GM18870 (cell line): Measurements from ENCODE around the gene DNAJC24.
A peak's percentile ranks its signal among the peaks of the same experiment; 100 is the strongest.
"Not testable (repeated sequence)": the region's sequence is repeated elsewhere in the genome, so short reads cannot be mapped to it uniquely, and the experiment has no call there.

Source experiments
- ATAC-seq: cut with Tn5 transposase; IDR thresholded peaks from one replicate; pipeline ENCODE4 v1.9.1; 2021; ENCODE audit warnings: moderate library complexity; ENCODE audit not compliant: unreplicated experiment

DNAJC24 gene, protein sequence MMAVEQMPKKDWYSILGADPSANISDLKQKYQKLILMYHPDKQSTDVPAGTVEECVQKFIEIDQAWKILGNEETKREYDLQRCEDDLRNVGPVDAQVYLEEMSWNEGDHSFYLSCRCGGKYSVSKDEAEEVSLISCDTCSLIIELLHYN

DNA sequence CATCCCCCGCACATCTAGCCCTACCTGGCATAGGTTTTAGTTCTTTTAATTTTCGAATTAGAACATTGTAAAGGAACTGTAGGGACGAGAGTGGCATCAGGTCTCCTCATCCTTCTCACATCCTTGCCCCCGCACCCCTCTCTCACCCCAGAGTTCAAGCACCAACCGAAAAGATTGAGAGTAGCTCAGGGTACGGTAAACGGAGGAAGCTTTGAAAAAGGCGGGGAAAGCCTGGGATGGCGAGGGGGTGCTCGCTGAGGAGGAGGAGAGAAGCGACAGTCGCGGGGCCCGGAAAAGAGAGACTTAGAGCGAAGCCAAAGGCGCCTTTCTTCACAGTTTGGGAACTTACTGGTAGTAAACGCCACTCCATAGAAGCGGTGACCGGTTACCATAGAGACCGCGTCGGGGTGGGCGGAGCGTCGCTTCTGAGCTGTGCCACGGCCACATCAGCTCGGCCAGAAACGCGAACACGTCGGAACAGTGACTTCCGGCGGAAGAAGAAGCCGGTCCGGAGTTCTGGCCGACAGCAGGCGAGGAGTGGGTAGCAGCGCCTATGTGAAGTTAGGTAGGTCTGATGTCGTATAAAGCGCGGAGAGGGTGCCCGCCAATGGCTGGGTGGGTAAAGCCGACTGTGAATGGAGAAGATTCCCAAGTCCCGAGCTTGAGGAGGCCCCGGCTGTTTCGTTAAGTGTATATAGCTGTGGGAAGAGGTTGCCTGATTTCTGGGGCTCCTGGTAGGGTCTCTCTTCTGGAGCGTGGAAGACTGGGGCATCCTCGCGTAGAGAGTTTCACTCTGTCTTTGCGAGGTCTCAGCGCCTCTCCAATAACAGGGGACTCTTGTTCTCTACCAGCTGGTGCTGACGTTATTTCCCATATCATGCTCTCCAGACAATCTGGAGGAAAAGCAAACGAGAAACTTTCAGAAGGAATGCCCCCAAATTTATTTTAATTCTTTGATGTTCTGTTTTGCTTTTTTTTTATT is at the start of gene DNAJC24, which contains the start of gene DCDC1:
Gene DNAJC24, plus strand, starts transcription at position 513 of the 982 bp plus-strand sequence. CDS start 889 bp downstream, outside the sequence.
Gene DCDC1, minus strand, starts transcription at position 392 of the 982 bp plus-strand sequence. CDS start 41,459 bp downstream, outside the sequence.
- ATAC-seq: peak; percentile 98

DNA sequence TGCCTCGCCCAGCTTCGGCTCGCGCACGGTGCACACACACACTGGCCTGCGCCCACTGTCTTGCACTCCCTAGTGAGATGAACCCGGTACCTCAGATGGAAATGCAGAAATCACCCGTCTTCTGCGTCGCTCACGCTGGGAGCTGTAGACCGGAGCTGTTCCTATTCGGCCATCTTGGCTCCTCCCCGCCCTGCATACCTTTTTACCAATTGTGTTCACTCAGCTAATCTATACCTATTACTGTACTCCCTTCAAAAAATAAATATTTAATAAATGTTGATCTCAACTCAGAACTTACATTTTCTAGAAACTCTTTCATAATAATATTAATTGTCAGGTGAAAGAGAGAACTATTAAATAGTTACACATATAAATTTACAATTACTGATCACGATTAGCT is 48.2 kb upstream of the DNAJC24 start:
- ATAC-seq: not testable (repeated sequence)

DNA sequence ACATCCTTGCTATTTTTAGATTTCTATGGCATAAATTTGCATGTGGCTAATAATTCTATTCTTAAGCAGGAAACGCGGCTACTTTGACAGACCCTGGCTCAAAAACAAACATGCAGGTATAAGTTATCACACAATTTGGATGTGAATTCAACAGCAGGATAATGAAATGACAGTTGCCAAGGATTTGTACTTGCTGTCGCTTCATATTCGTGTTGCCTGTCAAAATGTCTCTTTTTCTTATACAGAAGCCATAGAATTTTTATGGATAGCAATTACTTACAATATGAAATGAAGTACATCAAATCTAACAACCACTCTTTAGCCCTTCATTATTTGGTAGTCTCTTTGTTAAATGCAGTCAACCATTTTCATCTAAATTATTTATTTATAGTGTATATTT is 46.5 kb upstream of the DNAJC24 start:
- no peak for ATAC-seq

DNA sequence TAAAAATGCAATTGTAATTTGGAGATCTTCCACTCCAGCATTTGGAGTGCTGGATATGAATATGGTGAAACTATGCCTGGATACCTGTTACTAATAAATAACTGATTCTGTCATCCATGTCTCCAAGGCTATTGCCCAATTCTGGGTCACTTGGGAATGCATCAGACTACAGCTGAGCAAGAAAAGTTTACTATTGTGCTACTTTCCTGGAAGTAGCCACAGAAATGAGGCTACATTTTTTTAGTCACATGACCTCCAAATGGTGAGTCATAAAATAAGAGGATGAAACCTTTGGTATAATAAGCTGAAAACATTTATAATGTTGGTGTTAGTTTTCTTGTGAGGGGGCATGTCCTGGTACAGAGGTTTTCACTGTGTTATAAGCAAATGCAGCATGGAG is 44.5 kb upstream of the DNAJC24 start:
- ATAC-seq: no peak

DNA sequence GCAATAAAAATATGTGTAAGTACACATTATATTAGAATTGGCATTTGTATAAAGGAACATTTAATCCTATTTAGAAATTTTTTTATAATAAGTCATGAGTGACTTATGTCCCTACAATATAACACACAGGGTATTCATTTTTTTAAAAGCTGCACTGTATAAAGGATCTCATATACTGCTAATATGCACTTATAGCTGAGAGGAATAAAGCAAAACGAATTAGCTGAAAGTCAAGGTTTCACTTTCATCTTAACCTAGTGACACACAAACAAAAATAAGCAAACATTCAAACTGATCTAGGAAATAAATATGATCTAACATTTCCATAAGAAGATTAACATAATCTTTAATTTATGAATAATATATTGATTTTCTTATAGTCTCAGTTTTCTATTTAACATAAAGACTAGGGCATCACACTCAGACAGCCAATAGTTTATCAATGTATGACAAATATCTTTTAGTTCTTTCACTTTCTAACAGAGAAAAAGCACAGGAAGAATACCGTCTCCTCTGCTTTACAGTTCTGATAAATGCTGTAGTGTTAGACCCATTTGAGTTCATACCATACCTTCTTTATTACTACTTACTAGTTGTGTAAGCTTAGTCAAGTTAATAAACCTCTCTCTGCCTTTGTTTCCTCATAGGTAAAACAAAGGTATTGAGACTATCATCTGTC is 43.1 kb upstream of the DNAJC24 start:
- no peak for ATAC-seq

DNA sequence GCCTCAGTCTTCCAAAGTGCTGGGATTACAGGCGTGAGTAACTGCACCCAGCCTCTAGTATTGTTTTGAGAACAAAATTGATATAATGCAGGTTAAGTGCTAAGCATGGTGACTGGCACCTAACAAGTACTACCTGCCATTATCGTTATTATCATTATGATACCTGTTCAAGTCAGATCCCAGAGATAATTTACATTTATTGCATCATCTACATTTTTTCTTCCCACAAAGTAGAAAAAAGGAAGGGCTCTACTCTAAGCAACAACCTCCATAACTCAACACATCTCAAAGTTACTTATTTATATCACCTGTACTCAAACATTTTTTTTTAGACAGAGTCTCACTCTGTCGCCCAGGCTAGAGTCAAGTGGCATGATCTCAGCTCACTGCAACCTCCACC is 42.2 kb upstream of the DNAJC24 start:
- no peak for ATAC-seq

DNA sequence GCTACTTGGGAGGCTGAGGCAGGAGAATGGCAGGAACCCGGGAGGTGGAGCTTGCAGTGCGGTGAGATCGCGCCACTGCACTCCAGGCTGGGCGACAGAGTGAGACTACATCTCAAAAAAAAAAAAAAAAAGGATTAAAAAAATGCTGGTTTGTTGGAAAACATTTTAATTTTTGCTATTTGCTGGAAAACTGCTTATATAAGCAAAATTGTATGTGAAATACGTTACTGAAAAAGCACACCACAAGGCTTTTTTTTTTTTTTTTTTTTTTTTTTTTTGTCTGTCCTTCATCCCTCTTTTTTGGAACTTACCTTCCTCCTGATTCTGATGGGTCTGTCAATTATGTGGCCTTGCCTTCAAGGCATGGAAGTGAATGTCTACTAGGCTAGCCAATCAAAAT is 41.0 kb upstream of the DNAJC24 start:
- no peak for ATAC-seq

DNA sequence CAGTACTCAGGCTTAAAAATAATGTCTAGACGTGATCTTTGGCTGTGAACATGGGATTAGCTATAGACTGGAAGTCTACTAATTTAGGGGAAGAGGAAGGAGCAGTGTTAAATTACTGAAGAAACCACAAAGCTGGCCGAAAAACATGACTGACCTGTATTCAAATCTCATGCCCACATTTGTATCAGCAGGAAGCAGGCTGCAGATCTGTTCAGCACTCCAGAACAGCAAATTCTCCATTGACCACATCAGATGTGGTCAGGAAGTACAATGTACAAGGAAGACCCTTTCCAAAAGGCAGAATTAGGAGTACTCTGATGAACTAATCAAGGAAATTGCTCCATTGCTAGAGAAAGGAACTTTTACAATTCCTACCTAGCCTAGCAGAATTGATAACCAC is 31.9 kb upstream of the DNAJC24 start:
- ATAC-seq: no peak

DNA sequence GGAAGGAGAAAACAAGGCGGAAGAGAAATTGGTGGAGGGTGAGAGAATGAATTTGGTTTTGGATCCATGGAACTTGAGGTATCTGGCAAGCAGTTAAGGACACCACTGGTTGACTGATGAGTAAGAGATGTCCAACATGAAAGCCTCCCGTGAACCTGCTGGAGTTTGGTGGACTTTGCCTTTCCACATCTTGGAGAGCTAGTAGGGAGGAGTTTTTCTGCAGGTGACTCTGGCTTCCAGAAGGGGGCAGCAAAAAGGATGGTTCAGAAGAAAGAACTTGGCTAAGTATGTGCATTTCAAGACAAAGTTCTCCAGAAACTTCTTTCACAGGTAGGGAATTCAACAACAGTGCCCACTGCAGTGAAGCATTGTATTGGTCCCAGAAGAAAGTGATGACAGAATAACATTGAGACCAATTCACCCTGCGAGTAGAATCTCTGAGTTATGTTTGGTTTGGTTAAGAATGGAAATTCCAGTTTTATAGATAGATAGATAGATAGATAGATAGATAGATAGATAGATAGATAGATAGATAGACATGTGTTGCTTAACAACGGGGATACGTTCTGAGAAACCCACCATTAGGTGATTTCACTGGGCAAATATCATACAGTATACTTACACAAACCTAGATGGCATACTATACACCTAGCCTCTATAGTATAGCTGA is 28.6 kb upstream of the DNAJC24 start:
- ATAC-seq: no peak

DNA sequence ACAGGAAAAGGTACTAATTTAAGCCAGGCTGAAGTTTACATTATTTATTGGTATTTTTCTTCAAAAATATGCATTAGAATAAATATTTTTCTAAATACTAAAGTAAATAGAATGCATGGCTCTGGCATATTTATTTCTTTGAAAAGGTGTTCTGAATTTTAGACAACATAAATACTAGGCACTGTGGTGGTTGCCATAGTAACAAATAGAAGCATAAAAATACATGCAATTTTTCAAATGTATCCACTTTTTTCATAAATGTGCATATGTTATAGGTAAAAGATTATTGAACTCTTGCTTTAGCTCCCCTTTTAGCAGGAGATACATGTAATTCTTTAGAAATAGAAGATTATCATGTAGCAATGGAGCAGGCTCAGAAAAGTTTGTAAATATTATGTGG is 18.5 kb upstream of the DNAJC24 start:
- ATAC-seq: no peak

DNA sequence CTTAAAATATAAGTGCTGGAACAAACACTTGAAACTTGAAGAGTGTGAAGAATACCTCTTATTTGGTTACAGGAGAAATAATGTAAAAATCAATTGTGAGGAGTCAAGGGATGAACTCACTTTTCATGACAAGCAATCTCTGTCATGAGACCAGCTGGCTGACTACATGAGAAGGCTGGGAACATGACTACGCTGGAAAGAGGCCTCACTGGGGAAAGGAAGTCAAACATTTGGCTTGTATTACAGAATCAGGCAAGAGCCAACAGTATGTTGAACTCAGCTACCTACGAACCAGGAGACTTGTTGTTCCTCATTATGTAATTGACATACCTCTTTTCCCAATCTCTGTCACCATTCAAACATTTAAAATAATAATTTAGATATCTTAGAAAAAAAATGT is 14.5 kb upstream of the DNAJC24 start:
- no peak for ATAC-seq

DNA sequence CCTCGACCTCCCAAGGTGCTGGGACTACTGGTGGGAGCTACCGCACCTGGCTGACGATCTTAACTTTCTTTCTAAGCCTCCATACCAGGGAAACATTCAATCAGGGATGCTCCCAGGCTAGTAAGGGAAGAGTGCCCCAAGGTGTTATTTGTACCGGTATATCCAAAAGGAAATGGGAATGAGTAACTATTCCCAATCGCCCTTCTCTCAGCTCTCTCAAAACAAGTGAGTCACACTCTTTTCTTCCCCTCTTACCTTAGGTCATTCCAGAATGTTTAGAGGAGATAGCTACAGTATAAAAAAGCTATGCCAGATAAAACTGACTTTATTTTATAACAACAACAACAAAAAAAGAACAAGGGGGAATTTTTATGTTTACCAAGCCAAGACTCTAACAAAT is 13.8 kb upstream of the DNAJC24 start:
- ATAC-seq: no peak

DNA sequence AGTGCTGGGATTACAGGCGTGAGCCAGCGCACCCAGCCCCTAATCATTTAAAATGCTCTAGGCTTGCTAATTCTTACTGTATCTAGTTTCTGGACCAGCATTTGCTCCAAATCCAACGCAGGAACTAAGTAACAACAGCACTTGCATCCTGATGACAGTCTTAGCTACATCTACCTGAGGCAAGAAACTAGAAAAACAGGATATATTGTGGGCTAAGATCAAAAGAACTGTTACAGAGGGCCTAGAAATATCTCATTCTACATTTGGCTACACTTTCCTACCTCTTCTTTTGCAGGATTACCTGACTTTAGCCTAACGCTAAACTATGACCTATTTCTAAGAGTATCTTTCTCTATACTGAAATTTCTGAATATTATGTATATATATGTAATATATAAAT is 7.9 kb upstream of the DNAJC24 start:
- ATAC-seq: no peak

DNA sequence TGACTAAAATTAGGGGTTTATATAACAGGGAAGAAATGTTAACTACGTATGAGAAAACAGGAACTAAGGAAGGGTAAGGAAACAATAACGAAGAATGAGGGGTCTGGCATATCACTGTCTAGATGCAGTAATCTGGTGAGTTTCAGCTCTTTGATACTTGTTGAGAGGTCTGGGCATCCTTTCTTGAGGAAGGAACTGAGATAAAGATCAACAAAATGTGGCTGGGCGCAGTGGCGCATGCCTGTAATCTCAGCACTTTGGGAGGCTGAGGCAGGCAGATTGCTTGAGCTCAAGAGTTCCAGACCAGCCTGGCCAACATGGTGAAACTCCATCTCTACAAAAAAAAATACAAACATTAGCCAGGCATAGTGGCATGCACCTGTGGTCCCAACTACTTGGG is 2.9 kb upstream of the DNAJC24 start:
- no peak for ATAC-seq

DNA sequence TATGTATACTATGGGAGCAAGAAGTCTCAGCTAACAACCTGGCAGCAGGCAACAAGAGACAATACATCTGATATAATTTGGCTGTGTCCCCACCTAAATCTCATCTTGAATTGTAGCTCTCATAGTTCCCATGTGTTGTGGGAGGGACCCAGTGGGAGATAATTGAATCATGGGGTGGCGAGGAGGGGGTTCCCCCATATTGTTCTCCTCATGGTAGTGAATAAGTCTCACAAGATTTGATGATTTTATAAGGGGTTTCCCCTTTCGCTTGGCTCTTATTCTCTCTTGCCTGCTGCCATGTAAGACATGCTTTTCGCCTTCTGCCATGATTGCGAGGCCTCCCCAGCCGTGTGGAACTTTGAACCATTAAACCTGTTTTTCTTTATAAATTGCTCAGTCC is 6.2 kb downstream of the DNAJC24 start:
- no peak for ATAC-seq

DNA sequence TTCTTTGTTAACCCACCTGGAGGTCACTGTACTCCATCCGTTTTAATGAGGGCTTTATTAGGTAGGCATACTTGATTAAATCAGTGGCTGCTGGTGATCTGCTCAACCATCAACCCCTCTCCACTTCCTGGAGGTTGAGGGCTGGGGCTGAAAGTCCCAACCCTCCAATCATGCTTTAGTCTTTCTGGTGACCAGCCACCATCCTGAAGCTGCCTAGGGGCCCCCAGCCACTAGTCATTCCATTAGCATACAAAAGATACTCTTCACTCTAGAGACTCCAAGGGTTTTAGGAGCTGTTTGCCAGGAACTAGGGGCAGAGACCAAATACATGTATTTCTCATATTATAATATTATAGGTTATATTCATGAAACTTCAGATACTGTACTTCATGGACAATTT is 13.5 kb downstream of the DNAJC24 start:
- no peak for ATAC-seq

DNA sequence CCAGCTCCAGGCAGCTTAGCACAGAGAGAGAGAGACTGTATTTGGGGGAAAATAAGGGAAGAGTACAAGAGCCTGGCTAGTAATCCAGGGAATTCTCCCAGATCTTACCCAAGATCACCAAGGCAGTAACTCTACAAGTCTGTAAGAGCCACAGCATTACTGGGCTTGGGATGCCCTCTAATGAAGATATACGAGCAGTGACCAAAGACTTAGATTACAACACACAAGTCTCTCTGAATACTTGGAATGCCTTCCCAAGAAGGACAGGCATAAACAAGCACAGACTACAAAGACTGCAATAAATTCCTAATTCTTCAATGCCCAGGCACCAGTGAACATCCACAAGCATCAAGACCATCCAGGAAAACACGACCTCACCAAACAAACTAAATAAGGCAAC is 17.7 kb downstream of the DNAJC24 start:
- no peak for ATAC-seq

DNA sequence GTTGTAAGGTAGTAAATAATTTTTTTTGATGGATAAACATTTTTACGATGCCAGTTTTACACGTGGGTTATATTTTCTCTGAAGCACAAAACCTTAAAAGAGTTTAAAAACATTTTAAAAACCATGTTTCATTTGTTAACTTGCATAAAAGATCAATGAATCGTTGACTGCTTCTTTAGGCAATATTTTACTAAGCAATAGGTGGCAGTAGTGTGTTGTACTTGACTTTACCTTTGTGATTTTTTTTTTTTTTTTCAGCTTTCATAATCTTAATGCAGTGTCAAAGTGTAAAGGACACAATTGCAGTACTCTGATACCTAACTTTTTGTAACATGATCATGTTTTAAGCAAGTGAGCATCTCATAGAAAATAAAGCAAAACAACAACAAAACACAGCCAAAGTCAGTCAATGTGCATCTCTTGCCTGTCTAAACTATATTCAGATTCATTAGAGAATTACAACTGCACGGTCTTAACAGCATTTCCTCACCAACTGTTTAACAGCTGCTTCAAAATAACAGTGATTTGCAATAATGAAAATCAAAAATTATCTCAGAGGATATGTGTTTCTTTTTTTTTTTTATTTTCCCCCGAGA is 27.7 kb downstream of the DNAJC24 start:
- no peak for ATAC-seq

DNA sequence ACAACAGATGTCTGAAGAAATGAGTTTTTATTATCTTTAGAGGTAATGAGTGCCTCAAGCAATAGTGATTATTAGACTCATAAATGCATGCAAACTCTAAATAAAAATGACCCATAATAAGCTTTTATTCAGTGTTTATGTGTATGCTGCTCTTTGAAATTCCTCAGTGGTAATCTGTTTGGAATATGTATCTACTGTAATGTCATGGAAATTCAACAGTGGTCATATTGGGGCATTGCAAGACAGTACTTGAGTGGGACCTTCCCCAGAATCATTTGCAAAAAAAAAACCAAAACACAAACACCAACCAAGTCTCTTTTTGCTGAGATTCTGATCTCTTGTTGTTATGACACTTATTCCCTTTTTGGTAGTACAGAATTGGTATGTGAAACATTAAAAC is 35.0 kb downstream of the DNAJC24 start:
- ATAC-seq: no peak

DNA sequence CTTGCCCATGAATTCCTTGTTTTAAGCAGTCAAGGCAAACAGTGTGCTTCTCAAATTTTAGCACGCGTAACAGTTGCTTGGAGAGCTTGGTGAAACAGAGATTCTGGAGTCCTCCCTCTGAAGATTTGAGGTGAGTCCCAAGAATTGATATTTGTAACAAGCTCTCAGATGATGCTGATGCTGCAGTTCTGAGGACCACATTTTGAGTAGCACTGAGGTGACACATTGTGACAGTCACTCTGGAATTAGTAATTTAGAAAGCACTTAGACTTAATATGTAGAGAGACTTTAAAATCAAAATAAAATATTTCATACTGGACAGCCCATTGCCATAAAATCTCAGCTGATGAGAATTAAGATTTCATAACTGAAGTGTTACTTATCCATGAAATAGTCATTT is 38.5 kb downstream of the DNAJC24 start:
- no peak for ATAC-seq

DNA sequence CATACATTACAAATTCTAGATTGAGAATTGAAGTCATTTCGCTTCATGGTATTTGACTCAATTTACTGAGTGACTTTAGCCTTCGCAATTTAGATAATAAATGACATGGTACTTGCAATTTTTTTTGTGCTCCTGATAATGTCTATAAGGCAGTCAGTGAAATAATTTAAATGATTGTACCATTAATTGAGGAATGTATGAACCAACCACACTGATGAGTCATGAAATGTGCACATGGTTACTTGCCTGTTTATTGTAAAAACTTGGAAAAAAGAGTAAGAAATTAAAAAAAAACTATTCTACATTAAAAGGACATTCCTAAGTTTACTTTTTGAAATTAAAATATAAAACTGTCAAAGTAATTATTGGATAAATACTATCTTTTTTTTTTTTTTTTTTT is 43.3 kb downstream of the DNAJC24 start:
- ATAC-seq: no peak
